GM23338 (cell line): ENCODE results near the gene RGS2. TPM values are rescaled to one million over a fixed set of nuclear protein-coding genes. Genes with fewer than 3 reads are reported as not detected.

Experiments
- ATAC-seq: fragments of 200-7000 bp; cut with Tn5 transposase; 3 replicates; pipeline ENCODE4 v1.9.1; 2020
- DNase-seq: peaks from one replicate; pipeline ENCODE4 v3.0.0-alpha.2; 2015; ENCODE audit warnings: low spot score
- H2AFZ ChIP-seq: fragments of 200-600 bp; sonication (generic); 2 replicates; pipeline ENCODE4 v1.8.0; 2016; ENCODE audit warnings: antibody characterized with exemption, mild to moderate bottlenecking, moderate library complexity
- H3F3A ChIP-seq: fragments of 200-600 bp; sonication (generic); replicated peaks from 2 replicates; pipeline ENCODE4 v1.8.0; 2017; ENCODE audit warnings: antibody characterized with exemption, mixed run types, low read depth
- H3K27ac ChIP-seq: fragments of 200-600 bp; sonication (generic); 2 replicates; pipeline ENCODE4 v1.6.1; 2016; ENCODE audit warnings: low read depth
- H3K27me3 ChIP-seq: fragments of 200-600 bp; sonication (generic); 2 replicates; pipeline ENCODE4 v1.8.0; 2016; ENCODE audit warnings: mild to moderate bottlenecking, mixed run types, moderate library complexity; ENCODE audit not compliant: insufficient read depth
- H3K36me3 ChIP-seq: fragments of 200-600 bp; sonication (generic); 2 replicates; pipeline ENCODE4 v1.8.0; 2016; ENCODE audit warnings: mild to moderate bottlenecking; ENCODE audit not compliant: insufficient read depth
- H3K4me1 ChIP-seq: fragments of 200-600 bp; sonication (generic); 2 replicates; pipeline ENCODE4 v1.8.0; 2016; ENCODE audit warnings: mild to moderate bottlenecking, moderate library complexity; ENCODE audit not compliant: insufficient read depth
- H3K4me2 ChIP-seq: fragments of 200-600 bp; sonication (generic); 2 replicates; pipeline ENCODE4 v1.7.1; 2017; ENCODE audit warnings: mixed run types
- H3K4me3 ChIP-seq: fragments of 200-600 bp; sonication (generic); 2 replicates; pipeline ENCODE4 v1.6.1; 2016; ENCODE audit warnings: mixed run types
- H3K79me2 ChIP-seq: fragments of 200-600 bp; sonication (generic); replicated peaks from 2 replicates; pipeline ENCODE4 v1.8.0; 2017; ENCODE audit warnings: mild to moderate bottlenecking; ENCODE audit not compliant: insufficient read depth
- H3K9me2 ChIP-seq: fragments of 200-600 bp; sonication (generic); 2 replicates; pipeline ENCODE4 v1.8.0; 2017; ENCODE audit not compliant: insufficient read depth
- H4K20me1 ChIP-seq: fragments of 200-600 bp; sonication (generic); replicated peaks from 2 replicates; pipeline ENCODE4 v1.8.0; 2017; ENCODE audit warnings: mild to moderate bottlenecking; ENCODE audit not compliant: insufficient read depth
- H3K27ac Mint-ChIP-seq: 2 replicates; pipeline ENCODE4 v1.8.0; 2020; ENCODE audit warnings: inconsistent platforms, mild to moderate bottlenecking, moderate library complexity, mixed read lengths
- H3K27me3 Mint-ChIP-seq: 3 replicates; pipeline ENCODE4 v1.8.0; 2022; ENCODE audit warnings: low read depth, mild to moderate bottlenecking, moderate library complexity, mixed read lengths, inconsistent platforms; ENCODE audit not compliant: insufficient read depth, poor library complexity
- H3K36me3 Mint-ChIP-seq: 3 replicates; pipeline ENCODE4 v1.8.0; 2021; ENCODE audit warnings: low read depth, mild to moderate bottlenecking, inconsistent platforms, moderate library complexity, mixed read lengths
- H3K4me1 Mint-ChIP-seq: 3 replicates; pipeline ENCODE4 v1.8.0; 2020; ENCODE audit warnings: mild to moderate bottlenecking, inconsistent platforms, mixed read lengths
- H3K4me3 Mint-ChIP-seq: 3 replicates; pipeline ENCODE4 v1.8.0; 2021; ENCODE audit warnings: moderate library complexity, mild to moderate bottlenecking, inconsistent platforms, mixed read lengths
- H3K9me3 Mint-ChIP-seq: 3 replicates; pipeline ENCODE4 v1.8.0; 2020; ENCODE audit warnings: moderate library complexity, mild to moderate bottlenecking, inconsistent platforms, mixed read lengths
- CREB1 ChIP-seq: fragments of 250-450 bp; sonication (Bioruptor Pico); IDR thresholded peaks from 2 replicates; pipeline ENCODE4 v1.5.0; 2020; ENCODE audit warnings: low read depth, mild to moderate bottlenecking, moderate library complexity
- JUNB ChIP-seq: IDR thresholded peaks from one replicate; pipeline ENCODE4 v1.6.1; 2016; ENCODE audit warnings: antibody characterized with exemption; ENCODE audit not compliant: unreplicated experiment
- POLR2AphosphoS5 ChIP-seq: IDR thresholded peaks from 2 replicates; pipeline ENCODE4 v1.6.1; 2016; ENCODE audit warnings: antibody characterized with exemption, low read depth
- ZNF331 ChIP-seq: fragments of 250-450 bp; sonication (Bioruptor Pico); IDR thresholded peaks from 2 replicates; pipeline ENCODE4 v1.5.0; 2020; ENCODE audit warnings: low read depth, mild to moderate bottlenecking, moderate library complexity
- polyA plus RNA-seq: library from polyadenylated mRNA; unstranded; fragments of >200 nt; fragmentation: Nextera tagmentation; extraction: Ambion mirVana; gene quantifications from 2 replicates; pipeline ENCODE4 v1.2.1, GENCODE V29; 2016
- total RNA-seq: library from RNA; depleted of rRNA; stranded (reverse); fragments of >200 nt; shearing (Covaris generic); gene quantifications from 2 replicates; pipeline ENCODE4 v1.2.3, GENCODE V29; 2014
- TF ChIP-seq, protein P1 (sequence below): fragments of 250-450 bp; sonication (Bioruptor Pico); IDR thresholded peaks from 2 replicates; pipeline ENCODE4 v1.5.0; 2020; ENCODE audit warnings: mild to moderate bottlenecking, moderate library complexity
- TF ChIP-seq, protein P2 (sequence below), 2 experiments: fragments of 200-600 bp in 1 of 2; sonication (generic) in 1 of 2; conservative IDR thresholded peaks; 2 replicates each; pipeline versions ENCODE4 v1.5.1 to v1.6.1; 2016 to 2017; ENCODE audit warnings: antibody characterized with exemption in 2 of 2, low read depth in 2 of 2, mild to moderate bottlenecking in 2 of 2, moderate library complexity in 1 of 2

RGS2 gene
- total and polyA plus RNA-seq, 2 experiments from 2014 or later: 13.8 to 24.8 TPM

DNA sequence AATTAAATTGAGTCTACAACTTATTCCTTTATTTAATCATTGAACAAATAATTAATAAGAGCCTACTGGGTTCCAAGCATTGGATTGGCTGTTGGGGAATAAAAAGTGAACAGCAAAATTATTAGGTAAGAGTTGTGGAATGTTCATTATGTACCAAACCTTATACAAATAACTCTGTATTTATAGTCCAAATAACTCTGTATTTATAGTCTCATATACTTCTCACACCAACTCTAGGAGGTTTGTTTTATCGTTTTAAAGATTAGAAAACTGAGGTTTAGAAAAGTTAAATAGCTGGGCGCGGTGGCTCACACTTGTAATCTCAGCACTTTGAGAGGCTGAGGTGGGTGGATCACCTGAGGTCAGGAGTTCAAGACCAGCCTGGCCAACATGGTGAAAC lies 40.6 kb downstream of the RGS2 start:
- H3K4me3 Mint-ChIP-seq: no peak overlapping the region
- H3K27ac Mint-ChIP-seq: no peak overlapping the region
- Histone ChIP-seq H2AFZ (no peak overlapping the region), H3F3A (no peaks in the 10 kb centered on the region), H3K27ac (no peak overlapping the region), H3K4me3 (no peak overlapping the region), H3K9me2 (0 out of 2 replicates have a peak, but pooled peaks cover 3% of the 10 kb centered on the region), H3K79me2 (no peaks in the 10 kb centered on the region), H3K4me1 (peaks cover 11% of the 10 kb centered on the region), H4K20me1 (no peaks in the 10 kb centered on the region), H3K27me3 (no peaks in the 10 kb centered on the region), H3K4me2 (no peak overlapping the region), H3K36me3 (no peaks in the 10 kb centered on the region)
- TF ChIP-seq CREB1 (CRISPR knock-in tag) (no peak), JUNB (no peak), POLR2AphosphoS5 (no peak), ZNF331 (CRISPR knock-in tag) (no peak)
- TF ChIP-seq, protein P1, sequence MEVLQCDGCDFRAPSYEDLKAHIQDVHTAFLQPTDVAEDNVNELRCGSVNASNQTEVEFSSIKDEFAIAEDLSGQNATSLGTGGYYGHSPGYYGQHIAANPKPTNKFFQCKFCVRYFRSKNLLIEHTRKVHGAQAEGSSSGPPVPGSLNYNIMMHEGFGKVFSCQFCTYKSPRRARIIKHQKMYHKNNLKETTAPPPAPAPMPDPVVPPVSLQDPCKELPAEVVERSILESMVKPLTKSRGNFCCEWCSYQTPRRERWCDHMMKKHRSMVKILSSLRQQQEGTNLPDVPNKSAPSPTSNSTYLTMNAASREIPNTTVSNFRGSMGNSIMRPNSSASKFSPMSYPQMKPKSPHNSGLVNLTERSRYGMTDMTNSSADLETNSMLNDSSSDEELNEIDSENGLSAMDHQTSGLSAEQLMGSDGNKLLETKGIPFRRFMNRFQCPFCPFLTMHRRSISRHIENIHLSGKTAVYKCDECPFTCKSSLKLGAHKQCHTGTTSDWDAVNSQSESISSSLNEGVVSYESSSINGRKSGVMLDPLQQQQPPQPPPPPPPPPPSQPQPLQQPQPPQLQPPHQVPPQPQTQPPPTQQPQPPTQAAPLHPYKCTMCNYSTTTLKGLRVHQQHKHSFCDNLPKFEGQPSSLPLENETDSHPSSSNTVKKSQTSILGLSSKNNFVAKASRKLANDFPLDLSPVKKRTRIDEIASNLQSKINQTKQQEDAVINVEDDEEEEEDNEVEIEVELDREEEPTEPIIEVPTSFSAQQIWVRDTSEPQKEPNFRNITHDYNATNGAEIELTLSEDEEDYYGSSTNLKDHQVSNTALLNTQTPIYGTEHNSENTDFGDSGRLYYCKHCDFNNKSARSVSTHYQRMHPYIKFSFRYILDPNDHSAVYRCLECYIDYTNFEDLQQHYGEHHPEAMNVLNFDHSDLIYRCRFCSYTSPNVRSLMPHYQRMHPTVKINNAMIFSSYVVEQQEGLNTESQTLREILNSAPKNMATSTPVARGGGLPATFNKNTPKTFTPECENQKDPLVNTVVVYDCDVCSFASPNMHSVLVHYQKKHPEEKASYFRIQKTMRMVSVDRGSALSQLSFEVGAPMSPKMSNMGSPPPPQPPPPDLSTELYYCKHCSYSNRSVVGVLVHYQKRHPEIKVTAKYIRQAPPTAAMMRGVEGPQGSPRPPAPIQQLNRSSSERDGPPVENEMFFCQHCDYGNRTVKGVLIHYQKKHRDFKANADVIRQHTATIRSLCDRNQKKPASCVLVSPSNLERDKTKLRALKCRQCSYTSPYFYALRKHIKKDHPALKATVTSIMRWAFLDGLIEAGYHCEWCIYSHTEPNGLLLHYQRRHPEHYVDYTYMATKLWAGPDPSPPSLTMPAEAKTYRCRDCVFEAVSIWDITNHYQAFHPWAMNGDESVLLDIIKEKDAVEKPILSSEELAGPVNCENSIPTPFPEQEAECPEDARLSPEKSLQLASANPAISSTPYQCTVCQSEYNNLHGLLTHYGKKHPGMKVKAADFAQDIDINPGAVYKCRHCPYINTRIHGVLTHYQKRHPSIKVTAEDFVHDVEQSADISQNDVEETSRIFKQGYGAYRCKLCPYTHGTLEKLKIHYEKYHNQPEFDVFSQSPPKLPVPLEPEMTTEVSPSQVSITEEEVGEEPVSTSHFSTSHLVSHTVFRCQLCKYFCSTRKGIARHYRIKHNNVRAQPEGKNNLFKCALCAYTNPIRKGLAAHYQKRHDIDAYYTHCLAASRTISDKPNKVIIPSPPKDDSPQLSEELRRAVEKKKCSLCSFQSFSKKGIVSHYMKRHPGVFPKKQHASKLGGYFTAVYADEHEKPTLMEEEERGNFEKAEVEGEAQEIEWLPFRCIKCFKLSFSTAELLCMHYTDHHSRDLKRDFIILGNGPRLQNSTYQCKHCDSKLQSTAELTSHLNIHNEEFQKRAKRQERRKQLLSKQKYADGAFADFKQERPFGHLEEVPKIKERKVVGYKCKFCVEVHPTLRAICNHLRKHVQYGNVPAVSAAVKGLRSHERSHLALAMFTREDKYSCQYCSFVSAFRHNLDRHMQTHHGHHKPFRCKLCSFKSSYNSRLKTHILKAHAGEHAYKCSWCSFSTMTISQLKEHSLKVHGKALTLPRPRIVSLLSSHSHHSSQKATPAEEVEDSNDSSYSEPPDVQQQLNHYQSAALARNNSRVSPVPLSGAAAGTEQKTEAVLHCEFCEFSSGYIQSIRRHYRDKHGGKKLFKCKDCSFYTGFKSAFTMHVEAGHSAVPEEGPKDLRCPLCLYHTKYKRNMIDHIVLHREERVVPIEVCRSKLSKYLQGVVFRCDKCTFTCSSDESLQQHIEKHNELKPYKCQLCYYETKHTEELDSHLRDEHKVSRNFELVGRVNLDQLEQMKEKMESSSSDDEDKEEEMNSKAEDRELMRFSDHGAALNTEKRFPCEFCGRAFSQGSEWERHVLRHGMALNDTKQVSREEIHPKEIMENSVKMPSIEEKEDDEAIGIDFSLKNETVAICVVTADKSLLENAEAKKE (CRISPR knock-in tag): no peak
- TF ChIP-seq, protein P2, sequence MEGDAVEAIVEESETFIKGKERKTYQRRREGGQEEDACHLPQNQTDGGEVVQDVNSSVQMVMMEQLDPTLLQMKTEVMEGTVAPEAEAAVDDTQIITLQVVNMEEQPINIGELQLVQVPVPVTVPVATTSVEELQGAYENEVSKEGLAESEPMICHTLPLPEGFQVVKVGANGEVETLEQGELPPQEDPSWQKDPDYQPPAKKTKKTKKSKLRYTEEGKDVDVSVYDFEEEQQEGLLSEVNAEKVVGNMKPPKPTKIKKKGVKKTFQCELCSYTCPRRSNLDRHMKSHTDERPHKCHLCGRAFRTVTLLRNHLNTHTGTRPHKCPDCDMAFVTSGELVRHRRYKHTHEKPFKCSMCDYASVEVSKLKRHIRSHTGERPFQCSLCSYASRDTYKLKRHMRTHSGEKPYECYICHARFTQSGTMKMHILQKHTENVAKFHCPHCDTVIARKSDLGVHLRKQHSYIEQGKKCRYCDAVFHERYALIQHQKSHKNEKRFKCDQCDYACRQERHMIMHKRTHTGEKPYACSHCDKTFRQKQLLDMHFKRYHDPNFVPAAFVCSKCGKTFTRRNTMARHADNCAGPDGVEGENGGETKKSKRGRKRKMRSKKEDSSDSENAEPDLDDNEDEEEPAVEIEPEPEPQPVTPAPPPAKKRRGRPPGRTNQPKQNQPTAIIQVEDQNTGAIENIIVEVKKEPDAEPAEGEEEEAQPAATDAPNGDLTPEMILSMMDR (conservative IDR thresholded peaks at IDR 0.05; ENCODE audit: low read depth in 2 of 2): no peak
- H3K27me3 Mint-ChIP-seq: no peaks in the 10 kb centered on the region
- H3K4me1 Mint-ChIP-seq: peaks cover 29% of the 10 kb centered on the region
- no peak for ATAC-seq
- no peaks in the 10 kb centered on the region for H3K36me3 Mint-ChIP-seq
- H3K9me3 Mint-ChIP-seq: no peaks in the 10 kb centered on the region
- no peak for DNase-seq
